Nephron (organoid): ENCODE results near the gene PET100.

Source experiments
- H3K27ac Mint-ChIP-seq, 3 experiments: 2 replicates each; pipeline ENCODE4 v1.8.0; 2020; ENCODE audit warnings: mixed read lengths in 3 of 3, mild to moderate bottlenecking in 2 of 3, moderate library complexity in 1 of 3
- H3K27me3 Mint-ChIP-seq: 2 replicates; pipeline ENCODE4 v1.8.0; 2021; ENCODE audit warnings: low read depth, mild to moderate bottlenecking, moderate library complexity, mixed read lengths
- H3K36me3 Mint-ChIP-seq: 2 replicates; pipeline ENCODE4 v1.8.0; 2020; ENCODE audit warnings: low read depth, mixed read lengths
- H3K4me1 Mint-ChIP-seq: 2 replicates; pipeline ENCODE4 v1.8.0; 2020; ENCODE audit warnings: mixed read lengths
- H3K4me3 Mint-ChIP-seq, 3 experiments: 2 replicates each; pipeline ENCODE4 v1.8.0; 2020; ENCODE audit warnings: mild to moderate bottlenecking in 3 of 3, mixed read lengths in 3 of 3, moderate library complexity in 2 of 3
- H3K9me3 Mint-ChIP-seq: 2 replicates; pipeline ENCODE4 v1.8.0; 2020; ENCODE audit warnings: mixed read lengths
- CTCF ChIP-seq, 3 experiments: fragments of 200-600 bp; sonication (generic); IDR thresholded peaks; one replicate each; pipeline ENCODE4 v1.5.0; 2021; ENCODE audit warnings: antibody characterized with exemption in 3 of 3; ENCODE audit not compliant: unreplicated experiment in 3 of 3

The PET100 gene

GRCh38 chr19:7602935-7603497, 26.6 kb upstream of the PET100 start:
- H3K27me3 Mint-ChIP-seq: peaks cover 10% of the 10 kb centered on the region
- H3K36me3 Mint-ChIP-seq: peaks cover 4% of the 10 kb centered on the region
- H3K9me3 Mint-ChIP-seq: no peaks in the 10 kb centered on the region
- H3K4me1 Mint-ChIP-seq: no peaks in the 10 kb centered on the region
- TF ChIP-seq CTCF (IDR thresholded peaks at IDR 0.05; ENCODE audit: unreplicated experiment in 3 of 3): no peak
- no peak overlapping the region for H3K27ac Mint-ChIP-seq
- H3K4me3 Mint-ChIP-seq: no peak overlapping the region

GRCh38 chr19:7603919-7604318, 25.7 kb upstream of the PET100 start:
- Mint-ChIP-seq H3K4me3 (no peak overlapping the region), H3K9me3 (no peaks in the 10 kb centered on the region), H3K27ac (no peak overlapping the region), H3K4me1 (no peaks in the 10 kb centered on the region), H3K27me3 (peaks cover under 1% of the 10 kb centered on the region), H3K36me3 (peaks cover 4% of the 10 kb centered on the region)
- TF ChIP-seq CTCF (IDR thresholded peaks at IDR 0.05; ENCODE audit: unreplicated experiment in 3 of 3): no peak

- H3K9me3 Mint-ChIP-seq: no peaks in the 10 kb centered on the region
- TF ChIP-seq CTCF (IDR thresholded peaks at IDR 0.05; ENCODE audit: unreplicated experiment in 3 of 3): no peak
- H3K27me3 Mint-ChIP-seq: no peaks in the 10 kb centered on the region
- H3K36me3 Mint-ChIP-seq: peaks cover 4% of the 10 kb centered on the region
- H3K27ac Mint-ChIP-seq: no peak overlapping the region
- H3K4me3 Mint-ChIP-seq: no peak overlapping the region
- H3K4me1 Mint-ChIP-seq: no peaks in the 10 kb centered on the region
Observed at GRCh38 chr19:7605490-7606222, 23.9 kb upstream of the PET100 start.

- no peak for TF ChIP-seq CTCF (IDR thresholded peaks at IDR 0.05; ENCODE audit: unreplicated experiment in 3 of 3)
- H3K4me3 Mint-ChIP-seq: no peak overlapping the region
- H3K9me3 Mint-ChIP-seq: no peaks in the 10 kb centered on the region
- H3K4me1 Mint-ChIP-seq: no peaks in the 10 kb centered on the region
- peaks cover 4% of the 10 kb centered on the region for H3K36me3 Mint-ChIP-seq
- H3K27ac Mint-ChIP-seq: no peak overlapping the region
- no peaks in the 10 kb centered on the region for H3K27me3 Mint-ChIP-seq
Observed at GRCh38 chr19:7606289-7606688, 23.3 kb upstream of the PET100 start.

- Mint-ChIP-seq H3K4me1 (no peaks in the 10 kb centered on the region), H3K36me3 (peaks cover 4% of the 10 kb centered on the region), H3K27me3 (no peaks in the 10 kb centered on the region), H3K4me3 (no peak overlapping the region), H3K27ac (no peak overlapping the region), H3K9me3 (no peaks in the 10 kb centered on the region)
- no peak for TF ChIP-seq CTCF (IDR thresholded peaks at IDR 0.05; ENCODE audit: unreplicated experiment in 3 of 3)
Observed at GRCh38 chr19:7607212-7607873, 22.2 kb upstream of the PET100 start.
